ENCODE measurements around the gene CENATAC.
"Not testable (repeated sequence)": the region's sequence is repeated elsewhere in the genome, so short reads cannot be mapped to it uniquely, and the experiment has no call there.

GRCh38 chr11:118969508-118969907, 28.4 kb upstream of the CENATAC start:
- TF ChIP-seq CTCF (IDR thresholded peaks at IDR 0.05; ENCODE audit: borderline replicate concordance, extremely low read depth, low read length, poor library complexity, severe bottlenecking); EZH2 (IDR thresholded peaks at IDR 0.05; ENCODE audit: borderline replicate concordance, low read depth, low read length, severe bottlenecking): not testable (repeated sequence)
